Measurements from ENCODE around the gene HELZ.
"Not testable (repeated sequence)": the region's sequence is repeated elsewhere in the genome, so short reads cannot be mapped to it uniquely, and the experiment has no call there.

The HELZ gene

GRCh38 chr17:67111808-67112207, 133.2 kb downstream of the HELZ start:
- no peak for DNase-seq

GRCh38 chr17:67111327-67111726, 133.7 kb downstream of the HELZ start:
- no peak for DNase-seq

GRCh38 chr17:67110619-67111018, 134.4 kb downstream of the HELZ start:
- no peak for DNase-seq

- no peak for DNase-seq
Measured at GRCh38 chr17:67109111-67109510, 135.9 kb downstream of the HELZ start.

GRCh38 chr17:67107811-67108775, 136.9 kb downstream of the HELZ start:
- DNase-seq = no peak

GRCh38 chr17:67107171-67107570, 137.8 kb downstream of the HELZ start:
- no peak for DNase-seq

- DNase-seq = no peak
Measured at GRCh38 chr17:67105213-67105612, 139.8 kb downstream of the HELZ start.

GRCh38 chr17:67104641-67105040, 140.4 kb downstream of the HELZ start:
- not testable (repeated sequence) for DNase-seq

GRCh38 chr17:67098006-67098405, 147.0 kb downstream of the HELZ start:
- DNase-seq = no peak

GRCh38 chr17:67096609-67097008, 148.4 kb downstream of the HELZ start:
- no peak for DNase-seq

GRCh38 chr17:67095803-67096202, 149.2 kb downstream of the HELZ start:
- DNase-seq = no peak

GRCh38 chr17:67095291-67095690, 149.7 kb downstream of the HELZ start:
- DNase-seq = not testable (repeated sequence)

- no peak for DNase-seq
Measured at GRCh38 chr17:67093348-67093747, 151.6 kb downstream of the HELZ start.

GRCh38 chr17:67092710-67093109, 152.3 kb downstream of the HELZ start:
- DNase-seq = not testable (repeated sequence)

- DNase-seq = no peak
Measured at GRCh38 chr17:67092291-67092690, 152.7 kb downstream of the HELZ start.

GRCh38 chr17:67090341-67090740, 154.7 kb downstream of the HELZ start:
- no peak for DNase-seq

- no peak for DNase-seq
Measured at GRCh38 chr17:67088639-67089038, 156.4 kb downstream of the HELZ start.

GRCh38 chr17:67085406-67085805, 159.6 kb downstream of the HELZ start:
- DNase-seq = no peak

GRCh38 chr17:67082107-67082506, 162.9 kb downstream of the HELZ start:
- DNase-seq = no peak

- DNase-seq = no peak
Measured at GRCh38 chr17:67080804-67081203, 164.2 kb downstream of the HELZ start.

- no peak for DNase-seq
Measured at GRCh38 chr17:67079491-67079890, 165.5 kb downstream of the HELZ start.

GRCh38 chr17:67078292-67078691, 166.7 kb downstream of the HELZ start:
- no peak for DNase-seq

- DNase-seq = no peak
Measured at GRCh38 chr17:67076290-67076689, 168.7 kb downstream of the HELZ start.

- no peak for DNase-seq
Measured at GRCh38 chr17:67074781-67075180, 170.2 kb downstream of the HELZ start.

- no peak for DNase-seq
Measured at GRCh38 chr17:67072885-67073284, 172.1 kb downstream of the HELZ start.

Data from NCI-H2081 treated with DMSO at 0.1 percent for 48 hours (cell line).